Naive thymus-derived CD4-positive, alpha-beta T cell (primary cell): ENCODE results near the gene CRHBP. TPM values are rescaled to one million over a fixed set of nuclear protein-coding genes. Genes with fewer than 3 reads are reported as not detected.

Source experiments
- ATAC-seq: fragments of 150-1000 bp; cut with Tn5 transposase; 2 replicates; pipeline ENCODE4 v1.10.0; 2021; ENCODE audit warnings: mild to moderate bottlenecking, moderate library complexity
- CTCF ChIA-PET: fragments of 350-600 bp; sonication (Branson Sonifier 250); formaldehyde crosslinking; loops from one replicate; lab custom pipeline; 2021; ENCODE audit warnings: antibody characterized with exemption; lab: Charles Lee
- POLR2A ChIA-PET: fragments of 350-600 bp; sonication (Branson Sonifier 250); formaldehyde crosslinking; loops from one replicate; lab custom pipeline; 2021; ENCODE audit warnings: antibody characterized with exemption, inconsistent platforms; lab: Charles Lee
- DNase-seq, 9 donors: peaks; one replicate each; pipeline versions ENCODE4 v3.0.0 to v3.0.0-alpha.2; 2020 to 2022; ENCODE audit warnings: mixed read lengths in 1 of 9
- H3K27ac ChIP-seq: one replicate; pipeline ENCODE4 v1.7.0; 2013; ENCODE audit warnings: mild to moderate bottlenecking, low read depth, low read length, moderate library complexity
- H3K27me3 ChIP-seq, 2 donors: one replicate each; pipeline ENCODE4 v1.7.0; 2013; ENCODE audit warnings: low read length in 2 of 2, mild to moderate bottlenecking in 2 of 2, moderate library complexity in 2 of 2; ENCODE audit not compliant: control insufficient read depth in 2 of 2, insufficient read depth in 2 of 2
- H3K36me3 ChIP-seq, 3 experiments: 1 replicate in 2 of 3; 2 replicates in 1 of 3; pipeline ENCODE4 v1.7.0; 2013; ENCODE audit warnings: low read length in 3 of 3, mild to moderate bottlenecking in 3 of 3, moderate library complexity in 1 of 3; ENCODE audit not compliant: insufficient read depth in 3 of 3, control insufficient read depth in 2 of 3
- H3K4me1 ChIP-seq, 2 donors: one replicate each; pipeline ENCODE4 v1.7.0; 2013; ENCODE audit warnings: low read length in 2 of 2, mild to moderate bottlenecking in 2 of 2, moderate library complexity in 1 of 2; ENCODE audit not compliant: control insufficient read depth in 2 of 2, insufficient read depth in 2 of 2
- H3K4me3 ChIP-seq: 2 replicates; pipeline ENCODE4 v1.7.0; 2013; ENCODE audit warnings: mild to moderate bottlenecking, low read length
- H3K9me3 ChIP-seq, 3 experiments: 1 replicate in 2 of 3; 2 replicates in 1 of 3; pipeline ENCODE4 v1.7.0; 2013; ENCODE audit warnings: low read length in 3 of 3; ENCODE audit not compliant: control insufficient read depth in 2 of 3
- H3K27ac Mint-ChIP-seq, 9 donors: one replicate each; pipeline ENCODE4 v1.8.0; 2020 to 2022; ENCODE audit warnings: mixed read lengths in 9 of 9, mild to moderate bottlenecking in 8 of 9, moderate library complexity in 5 of 9, inconsistent platforms in 2 of 9
- H3K27me3 Mint-ChIP-seq, 5 donors: one replicate each; pipeline ENCODE4 v1.8.0; 2021 to 2022; ENCODE audit warnings: mixed read lengths in 5 of 5, mild to moderate bottlenecking in 1 of 5
- H3K36me3 Mint-ChIP-seq, 5 donors: one replicate each; pipeline ENCODE4 v1.8.0; 2020 to 2022; ENCODE audit warnings: mixed read lengths in 5 of 5, mild to moderate bottlenecking in 3 of 5, inconsistent platforms in 1 of 5
- H3K4me1 Mint-ChIP-seq, 7 donors: one replicate each; pipeline ENCODE4 v1.8.0; 2020 to 2022; ENCODE audit warnings: mixed read lengths in 7 of 7, mild to moderate bottlenecking in 3 of 7, inconsistent platforms in 1 of 7
- H3K4me3 Mint-ChIP-seq, 10 donors: one replicate each; pipeline ENCODE4 v1.8.0; 2020 to 2022; ENCODE audit warnings: mild to moderate bottlenecking in 10 of 10, mixed read lengths in 10 of 10, moderate library complexity in 6 of 10, inconsistent platforms in 2 of 10
- H3K9me3 Mint-ChIP-seq, 11 donors: one replicate each; pipeline ENCODE4 v1.8.0; 2020 to 2022; ENCODE audit warnings: mixed read lengths in 11 of 11, mild to moderate bottlenecking in 4 of 11, inconsistent platforms in 1 of 11, moderate library complexity in 1 of 11
- intact Hi-C, 2 donors: fragments of 100-400 bp; cut with micrococcal nuclease; formaldehyde crosslinking; loops; one replicate each; pipeline ENCODE4 v1.15.1; 2023
- polyA plus RNA-seq, 2 donors: library from polyadenylated mRNA; unstranded; fragments of 300-500 nt; fragmentation: Illumina TruSeq; gene quantifications; one replicate each; pipeline ENCODE4 v1.2.3, GENCODE V29; 2021
- total RNA-seq, 6 experiments: library from RNA in 5 of 6; stranded (reverse) in 5 of 6; gene quantifications; 1 replicate in 5 of 6; 2 replicates in 1 of 6; pipeline ENCODE4 v1.2.3 and lab custom pipeline; 2021 to 2026

Gene CRHBP
- total and polyA plus RNA-seq, 7 experiments from 2014 or later = 0.60 to 3.2 TPM; not detected in 5

GRCh38 chr5:77017668-77018067, 64.8 kb downstream of the CRHBP start:
- H3K27me3 ChIP-seq = no peaks in the 10 kb centered on the region
- H3K9me3 ChIP-seq = no peaks in the 10 kb centered on the region
- no peaks in the 10 kb centered on the region for H3K36me3 ChIP-seq
- no peak overlapping the region for H3K27ac ChIP-seq
- Mint-ChIP-seq H3K27ac (no peak overlapping the region), H3K36me3 (peaks cover 0 to 3% (median 0%) of the 10 kb centered on the region in 5 donors), H3K27me3 (peaks cover 27 to 52% (median 35%) of the 10 kb centered on the region in 5 donors), H3K9me3 (peaks cover 0 to 2% (median 0%) of the 10 kb centered on the region in 11 donors), H3K4me3 (no peak overlapping the region), H3K4me1 (peaks cover 0 to 8% (median 0%) of the 10 kb centered on the region in 7 donors)
- DNase-seq (no peak), ATAC-seq (no peak)
- POLR2A ChIA-PET = no interaction called here
- CTCF ChIA-PET = no interaction called here
- no peak overlapping the region for H3K4me3 ChIP-seq
- no peaks in the 10 kb centered on the region for H3K4me1 ChIP-seq
- intact Hi-C loops = loop anchor here in 1 of 2 donors (5.0 kb wide), 1 partner anchor 415 kb away; no protein-coding TSS in a partner anchor

Other genes with a start within 250 kb of the CRHBP start
- gene F2R, start 236.9 kb upstream of the CRHBP start, total RNA-seq = 1 to 10 TPM in 3 of 5 experiments, under 1 TPM in 2; 0.65 to 8.2 (median 1.2) TPM
- under 1 TPM; 0.23 to 0.43 TPM for gene F2R, start 236.9 kb upstream of the CRHBP start, polyA plus RNA-seq
- 1 to 10 TPM in 4 of 5 experiments, under 1 TPM in 1; 0.48 to 3.2 (median 2.7) TPM for gene F2RL1, start 134.0 kb upstream of the CRHBP start, total RNA-seq
- 1 to 10 TPM; 3.2 to 6.2 TPM for gene F2RL1, start 134.0 kb upstream of the CRHBP start, polyA plus RNA-seq
- 1 to 10 TPM in 3 of 5 experiments, not detected in 2; 1.3 to 5.3 (median 4.2) TPM for gene S100Z, start 103.0 kb upstream of the CRHBP start, total RNA-seq
- not detected for gene S100Z, start 103.0 kb upstream of the CRHBP start, polyA plus RNA-seq
- gene AGGF1, start 77.4 kb downstream of the CRHBP start, total RNA-seq = 10 to 100 TPM; 17.2 to 32.4 (median 29.2) TPM
- 10 to 100 TPM; 27.5 to 33.3 TPM for gene AGGF1, start 77.4 kb downstream of the CRHBP start, polyA plus RNA-seq
- 1 to 10 TPM in 4 of 5 experiments, under 1 TPM in 1; 0.56 to 4.0 (median 2.8) TPM for gene ZBED3, start 134.2 kb downstream of the CRHBP start, total RNA-seq
- gene ZBED3, start 134.2 kb downstream of the CRHBP start, polyA plus RNA-seq = 1 to 10 TPM in 1 of 2 donors, under 1 TPM in 1; 0.74 to 1.4 TPM